Lower leg skin (tissue), 3 donors: ENCODE data around the gene PLXNA2.

ENCODE experiments used
- CTCF ChIP-seq, 3 donors: fragments of 450-650 bp; IDR thresholded peaks; one replicate each; pipeline ENCODE4 v1.5.1; 2016; ENCODE audit warnings: antibody characterized with exemption in 3 of 3, mild to moderate bottlenecking in 3 of 3, moderate library complexity in 2 of 3
- POLR2A ChIP-seq, 2 donors: fragments of 450-650 bp; IDR thresholded peaks; one replicate each; pipeline ENCODE4 v1.6.1; 2016 to 2017; ENCODE audit warnings: antibody characterized with exemption in 2 of 2, mild to moderate bottlenecking in 1 of 2, moderate library complexity in 1 of 2

GRCh38 chr1:208044589-208045462 lies 199.4 kb downstream of the PLXNA2 start:
- TF ChIP-seq CTCF (IDR thresholded peaks at IDR 0.05) (no peak), POLR2A (IDR thresholded peaks at IDR 0.05) (no peak)
